Fibroblast of skin of right quadriceps (primary cell): ENCODE data around the gene DDX1.

Experiments
- DNase-seq: peaks from one replicate; pipeline ENCODE4 v3.0.0-alpha.2; 2013

The DDX1 gene

GRCh38 chr2:15647622-15648590 is 56.2 kb downstream of the DDX1 start:
- no peak for DNase-seq

- DNase-seq = no peak
These were observed 57.2 kb downstream of the DDX1 start for GRCh38 chr2:15648593-15649525.

GRCh38 chr2:15649561-15650255 is 58.0 kb downstream of the DDX1 start:
- DNase-seq = no peak

GRCh38 chr2:15650616-15651366 is 59.1 kb downstream of the DDX1 start:
- no peak for DNase-seq

- no peak for DNase-seq
These were observed 59.7 kb downstream of the DDX1 start for GRCh38 chr2:15651367-15651727.

GRCh38 chr2:15652252-15652651 is 60.6 kb downstream of the DDX1 start:
- no peak for DNase-seq

GRCh38 chr2:15652801-15653200 is 61.1 kb downstream of the DDX1 start:
- no peak for DNase-seq

- DNase-seq = no peak
These were observed 62.4 kb downstream of the DDX1 start for GRCh38 chr2:15653806-15654726.

- no peak for DNase-seq
These were observed 63.0 kb downstream of the DDX1 start for GRCh38 chr2:15654727-15655073.

- no peak for DNase-seq
These were observed 63.6 kb downstream of the DDX1 start for GRCh38 chr2:15655123-15655887.

GRCh38 chr2:15656090-15656489 is 64.4 kb downstream of the DDX1 start:
- no peak for DNase-seq

- DNase-seq = no peak
These were observed 66.1 kb downstream of the DDX1 start for GRCh38 chr2:15657759-15658158.

GRCh38 chr2:15658911-15659310 is 67.2 kb downstream of the DDX1 start:
- DNase-seq = no peak

- DNase-seq = no peak
These were observed 69.0 kb downstream of the DDX1 start for GRCh38 chr2:15660491-15661294.

- no peak for DNase-seq
These were observed 69.6 kb downstream of the DDX1 start for GRCh38 chr2:15661295-15661569.

- no peak for DNase-seq
These were observed 70.4 kb downstream of the DDX1 start for GRCh38 chr2:15662026-15662425.

- DNase-seq = no peak
These were observed 70.9 kb downstream of the DDX1 start for GRCh38 chr2:15662579-15662978.

GRCh38 chr2:15663802-15664201 is 72.1 kb downstream of the DDX1 start:
- DNase-seq = no peak

GRCh38 chr2:15664273-15665066 is 72.8 kb downstream of the DDX1 start:
- no peak for DNase-seq
